OCI-LY7 (cell line): Measurements from ENCODE around the gene SLC16A6. TPM values are rescaled to one million over a fixed set of nuclear protein-coding genes. Genes with fewer than 3 reads are reported as not detected.

ENCODE experiments used
- BruUV-seq: library from RNA; stranded (reverse); fragments of 400-500 nt; replicated peaks from 2 replicates; lab custom pipeline; 2021; lab: Mats Ljungman, UMichigan
- CTCF ChIA-PET: fragments of 300-600 bp; sonication (Branson Sonifier 250); formaldehyde crosslinking; loops from one replicate; lab custom pipeline; 2022; ENCODE audit warnings: antibody characterized with exemption; ENCODE audit not compliant: unreplicated experiment; lab: Charles Lee
- POLR2A ChIA-PET: fragments of 300-600 bp; sonication (Branson Sonifier 250); formaldehyde crosslinking; loops from one replicate; lab custom pipeline; 2022; ENCODE audit warnings: antibody characterized with exemption; lab: Charles Lee
- DNase-seq: peaks from one replicate; pipeline ENCODE4 v3.0.0-alpha.2; 2015; ENCODE audit warnings: low spot score
- H2AFZ ChIP-seq: fragments of 200-600 bp; sonication (generic), shearing (Covaris generic); 2 replicates; pipeline ENCODE4 v1.6.1; 2014; ENCODE audit warnings: mild to moderate bottlenecking, antibody characterized with exemption, low read length, moderate library complexity
- H3K27ac ChIP-seq: fragments of 200-600 bp; sonication (generic); 2 replicates; pipeline ENCODE4 v1.5.1; 2014; ENCODE audit warnings: mixed run types, low read depth, mild to moderate bottlenecking, moderate library complexity, low read length, inconsistent platforms; ENCODE audit not compliant: poor library complexity, severe bottlenecking
- H3K36me3 ChIP-seq: fragments of 200-600 bp; sonication (generic); 2 replicates; pipeline ENCODE4 v1.6.1; 2014; ENCODE audit warnings: mild to moderate bottlenecking, antibody characterized with exemption, low read length, moderate library complexity, mixed read lengths; ENCODE audit not compliant: insufficient read depth
- H3K4me1 ChIP-seq: fragments of 200-600 bp; sonication (generic); 2 replicates; pipeline ENCODE4 v1.5.1; 2014; ENCODE audit warnings: mild to moderate bottlenecking, low read length; ENCODE audit not compliant: insufficient read depth, poor library complexity, severe bottlenecking
- H3K4me2 ChIP-seq: fragments of 200-600 bp; sonication (generic); 2 replicates; pipeline ENCODE4 v1.6.1; 2014; ENCODE audit warnings: mild to moderate bottlenecking, low read length
- H3K4me3 ChIP-seq: fragments of 200-600 bp; sonication (generic); 2 replicates; pipeline ENCODE4 v1.5.1; 2014; ENCODE audit warnings: mild to moderate bottlenecking, low read depth, low read length; ENCODE audit not compliant: poor library complexity, severe bottlenecking
- H3K79me2 ChIP-seq: fragments of 200-600 bp; sonication (generic); 2 replicates; pipeline ENCODE4 v1.6.1; 2016; ENCODE audit warnings: low read depth, mild to moderate bottlenecking, low read length, moderate library complexity, mixed read lengths; ENCODE audit not compliant: insufficient read depth
- H3K9me2 ChIP-seq: fragments of 200-600 bp; sonication (generic); 2 replicates; pipeline ENCODE4 v1.6.1; 2016; ENCODE audit warnings: mild to moderate bottlenecking, low read length, mixed read lengths; ENCODE audit not compliant: insufficient read depth
- H3K9me3 ChIP-seq: fragments of 200-600 bp; sonication (generic); 2 replicates; pipeline ENCODE4 v1.6.1; 2014; ENCODE audit warnings: mild to moderate bottlenecking, mixed run types, low read length, mixed read lengths
- H4K20me1 ChIP-seq: fragments of 200-600 bp; sonication (generic); 2 replicates; pipeline ENCODE4 v1.6.1; 2014; ENCODE audit warnings: mild to moderate bottlenecking, antibody characterized with exemption, low read length, moderate library complexity, mixed read lengths; ENCODE audit not compliant: insufficient read depth
- EZH2phosphoT487 ChIP-seq: fragments of 200-600 bp; sonication (generic); IDR thresholded peaks from 2 replicates; pipeline ENCODE4 v1.6.1; 2018; ENCODE audit warnings: low read depth, borderline replicate concordance, mild to moderate bottlenecking, mixed run types, antibody characterized with exemption, low read length, moderate library complexity, mixed read lengths
- intact Hi-C: fragments of 100-400 bp; cut with micrococcal nuclease; formaldehyde crosslinking; loops from one replicate; pipeline ENCODE4 v1.10.0; 2022; ENCODE audit not compliant: unreplicated experiment
- total RNA-seq, 2 experiments: library from RNA; depleted of rRNA in 1 of 2; stranded (reverse); fragments of >200 nt in 1 of 2; shearing (Covaris generic) in 1 of 2; gene quantifications; 2 replicates each; pipeline ENCODE4 v1.2.3, GENCODE V29; 2014 to 2022
- TF ChIP-seq, protein P1 (sequence below): fragments of 200-600 bp; sonication (generic); conservative IDR thresholded peaks from 2 replicates; pipeline ENCODE4 v1.5.1; 2014; ENCODE audit warnings: mild to moderate bottlenecking, antibody characterized with exemption, low read length, moderate library complexity, mixed read lengths

Gene SLC16A6
- total RNA-seq, 2 experiments from 2014 or later, result 4.5 to 18.9 TPM

- no peaks in the 10 kb centered on the region; the same call in 1 of the 2 replicates for H3K9me3 ChIP-seq
- ChIA-PET POLR2A (interaction anchor here (0.6 to 7.3 kb wide), 19 partner anchors 8 to 262 kb away, joined by 3 to 69 read pairs (median 9); partner anchors contain the start of gene WIPI1), CTCF (interaction anchor here (1.1 to 1.6 kb wide), 3 partner anchors 69 to 149 kb away, joined by 3 to 6 read pairs (median 3); no protein-coding TSS in a partner anchor)
- intact Hi-C loops, result loop anchor here (2.0 kb wide), 2 partner anchors 45 to 69 kb away; no protein-coding TSS in a partner anchor
- no peak overlapping the region for H2AFZ ChIP-seq
- no peaks in the 10 kb centered on the region for H3K9me2 ChIP-seq
- no TSS peak for BruUV-seq
- no peak for TF ChIP-seq EZH2phosphoT487
- TF ChIP-seq, protein P1, sequence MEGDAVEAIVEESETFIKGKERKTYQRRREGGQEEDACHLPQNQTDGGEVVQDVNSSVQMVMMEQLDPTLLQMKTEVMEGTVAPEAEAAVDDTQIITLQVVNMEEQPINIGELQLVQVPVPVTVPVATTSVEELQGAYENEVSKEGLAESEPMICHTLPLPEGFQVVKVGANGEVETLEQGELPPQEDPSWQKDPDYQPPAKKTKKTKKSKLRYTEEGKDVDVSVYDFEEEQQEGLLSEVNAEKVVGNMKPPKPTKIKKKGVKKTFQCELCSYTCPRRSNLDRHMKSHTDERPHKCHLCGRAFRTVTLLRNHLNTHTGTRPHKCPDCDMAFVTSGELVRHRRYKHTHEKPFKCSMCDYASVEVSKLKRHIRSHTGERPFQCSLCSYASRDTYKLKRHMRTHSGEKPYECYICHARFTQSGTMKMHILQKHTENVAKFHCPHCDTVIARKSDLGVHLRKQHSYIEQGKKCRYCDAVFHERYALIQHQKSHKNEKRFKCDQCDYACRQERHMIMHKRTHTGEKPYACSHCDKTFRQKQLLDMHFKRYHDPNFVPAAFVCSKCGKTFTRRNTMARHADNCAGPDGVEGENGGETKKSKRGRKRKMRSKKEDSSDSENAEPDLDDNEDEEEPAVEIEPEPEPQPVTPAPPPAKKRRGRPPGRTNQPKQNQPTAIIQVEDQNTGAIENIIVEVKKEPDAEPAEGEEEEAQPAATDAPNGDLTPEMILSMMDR, result no peak
- H3K27ac ChIP-seq, result peak overlapping the region; percentile 90
- H3K79me2 ChIP-seq, result peaks cover 83% of the 10 kb centered on the region
- peaks cover 50% of the 10 kb centered on the region for H3K36me3 ChIP-seq
- peak overlapping the region; percentile 84 for H3K4me2 ChIP-seq
- H3K4me3 ChIP-seq, result peak overlapping the region; percentile 80
- peaks cover 88% of the 10 kb centered on the region for H3K4me1 ChIP-seq
- peak; percentile 71 for DNase-seq
- H4K20me1 ChIP-seq, result no peaks in the 10 kb centered on the region
Measured at GRCh38 chr17:68249354-68249765, 41.6 kb downstream of the SLC16A6 start.

DNA sequence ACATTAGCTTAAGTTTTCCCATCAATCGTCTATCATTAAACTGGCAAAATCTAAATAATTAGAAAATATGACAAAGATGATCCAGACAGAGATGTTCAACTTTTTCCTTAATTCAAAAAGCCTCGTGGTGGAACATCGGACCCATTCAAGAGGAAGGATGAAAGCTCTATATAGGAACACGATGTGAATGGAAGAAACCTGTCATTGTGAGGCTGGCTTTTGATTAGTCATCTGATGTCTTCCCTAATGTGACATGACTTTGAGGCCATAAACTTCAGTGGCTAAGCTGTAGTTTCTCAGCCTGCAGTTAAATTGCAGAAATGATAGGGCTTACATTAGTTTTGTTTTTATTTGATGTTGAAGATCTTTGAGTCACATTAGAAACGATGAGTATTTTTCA lies 42.0 kb downstream of the SLC16A6 start:
- Histone ChIP-seq H3K4me1 (peaks cover 88% of the 10 kb centered on the region), H3K4me3 (peak overlapping the region; percentile 80), H3K4me2 (peak overlapping the region; percentile 84), H4K20me1 (no peaks in the 10 kb centered on the region), H3K9me3 (no peaks in the 10 kb centered on the region; the same call in 1 of the 2 replicates), H2AFZ (no peak overlapping the region), H3K79me2 (peaks cover 81% of the 10 kb centered on the region), H3K36me3 (peaks cover 45% of the 10 kb centered on the region), H3K27ac (peak overlapping the region; percentile 90), H3K9me2 (no peaks in the 10 kb centered on the region)
- intact Hi-C loops, result loop anchor here (2.0 kb wide), 2 partner anchors 44 to 68 kb away; no protein-coding TSS in a partner anchor
- TF ChIP-seq EZH2phosphoT487, result no peak
- TF ChIP-seq, protein P1, result no peak
- ChIA-PET CTCF (interaction anchor here (1.1 to 2.0 kb wide), 4 partner anchors 11 to 150 kb away, joined by 3 to 9 read pairs (median 4); no protein-coding TSS in a partner anchor), POLR2A (interaction anchor here (0.7 to 7.3 kb wide), 26 partner anchors 9 to 262 kb away, joined by 3 to 69 read pairs (median 4); partner anchors contain the start of gene WIPI1)
- no TSS peak for BruUV-seq
- DNase-seq, result peak; percentile 34
